HG02870 (cell line): ENCODE measurements around the gene PRM1.

ENCODE experiments used
- ATAC-seq: cut with Tn5 transposase; IDR thresholded peaks from one replicate; pipeline ENCODE4 v1.9.1; 2021; ENCODE audit warnings: mild to moderate bottlenecking, moderate library complexity; ENCODE audit not compliant: unreplicated experiment

Gene PRM1

DNA sequence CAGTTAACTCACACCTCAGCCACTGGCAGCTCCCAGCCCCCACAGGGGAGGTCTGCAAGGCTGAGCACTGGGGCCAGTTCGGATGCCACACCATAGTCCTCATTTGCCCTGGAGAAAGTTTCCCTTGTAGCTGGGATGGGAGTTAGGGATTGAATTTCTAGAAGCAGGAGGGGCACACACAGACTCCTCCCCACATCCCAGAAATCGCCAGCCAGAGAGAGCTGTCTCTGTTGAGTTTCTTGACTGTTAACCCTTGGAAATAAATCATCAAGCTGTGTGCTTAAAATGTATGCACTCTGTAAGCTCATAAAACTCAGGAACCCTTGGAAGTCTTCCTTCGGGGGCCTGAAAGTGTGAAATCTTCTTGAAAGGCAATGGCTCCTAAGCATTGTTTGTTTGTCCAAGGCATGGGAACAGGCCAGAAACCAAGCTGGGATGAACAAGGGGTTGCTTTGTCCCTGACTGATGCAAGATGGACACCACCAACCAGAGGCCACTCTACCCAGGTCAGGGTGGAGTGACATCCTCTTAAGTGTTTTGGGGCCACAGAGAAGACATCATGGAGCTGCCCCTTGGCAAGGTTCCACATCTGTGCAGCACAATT, 7.3 kb downstream of the PRM1 start:
- no peak for ATAC-seq

DNA sequence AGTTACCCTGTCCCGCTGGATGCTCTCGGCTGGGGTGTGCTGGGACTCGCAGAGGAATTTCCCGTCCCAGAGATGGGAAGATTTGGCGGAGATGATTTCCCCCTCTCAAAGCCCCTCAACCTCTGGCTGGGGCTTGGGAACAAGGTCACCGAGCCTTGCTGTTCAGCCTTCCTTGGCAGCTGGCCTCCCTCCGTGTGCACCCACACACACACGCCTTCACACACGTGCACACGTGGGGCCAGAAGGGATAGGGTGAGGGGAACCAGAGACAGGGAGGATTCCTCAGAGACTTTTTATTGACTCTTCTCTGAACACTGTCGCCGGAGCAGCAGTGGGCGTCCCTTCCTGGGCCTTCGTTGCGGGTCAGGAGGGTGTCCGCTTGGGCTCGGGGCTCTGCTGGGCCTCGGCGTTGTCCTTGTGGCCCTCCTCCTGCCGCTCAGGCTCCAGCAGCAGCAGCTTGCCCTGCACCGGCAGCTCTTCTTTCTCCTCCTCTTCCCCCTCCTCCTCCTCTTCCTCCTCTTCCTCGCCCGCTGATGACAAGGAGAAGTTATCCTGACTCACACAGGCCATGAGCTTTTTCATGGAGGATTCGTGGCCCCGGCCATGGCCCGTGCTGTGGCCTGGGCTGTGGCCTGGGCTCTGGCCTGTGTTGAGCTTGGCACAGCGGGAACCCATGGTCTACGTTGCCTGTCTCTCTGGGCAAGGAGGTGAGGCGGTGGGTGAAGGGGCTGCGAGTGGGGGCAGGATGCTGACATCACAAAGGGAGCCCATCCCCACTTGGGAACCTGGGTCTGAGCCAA, 8.0 kb downstream of the PRM1 start, which contains the start of gene PRM3:
Gene PRM3 (minus strand): TSS at position 709 of the 800 bp plus-strand sequence. CDS start 34 bp downstream, at position 675.
- no peak for ATAC-seq

DNA sequence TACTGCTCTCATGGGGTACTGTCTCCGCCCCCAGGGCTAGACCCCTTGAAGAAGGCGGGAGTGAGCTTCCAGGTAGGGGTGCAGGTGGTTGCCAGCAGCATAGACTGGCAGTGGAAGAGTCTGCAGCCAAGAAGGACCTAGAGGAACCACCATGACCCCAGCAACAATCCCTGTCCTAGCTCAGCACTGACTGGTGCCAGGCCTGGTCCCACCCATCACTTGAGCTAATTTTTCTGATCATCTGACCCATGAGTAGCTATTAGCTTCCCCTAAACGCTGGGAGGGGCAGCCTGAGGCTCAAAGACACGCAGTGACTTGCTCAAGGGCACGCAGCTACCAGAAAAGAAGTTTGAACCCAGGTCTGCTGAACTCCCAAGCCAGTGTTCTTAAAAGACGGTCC, 8.6 kb downstream of the PRM1 start:
- ATAC-seq: no peak

DNA sequence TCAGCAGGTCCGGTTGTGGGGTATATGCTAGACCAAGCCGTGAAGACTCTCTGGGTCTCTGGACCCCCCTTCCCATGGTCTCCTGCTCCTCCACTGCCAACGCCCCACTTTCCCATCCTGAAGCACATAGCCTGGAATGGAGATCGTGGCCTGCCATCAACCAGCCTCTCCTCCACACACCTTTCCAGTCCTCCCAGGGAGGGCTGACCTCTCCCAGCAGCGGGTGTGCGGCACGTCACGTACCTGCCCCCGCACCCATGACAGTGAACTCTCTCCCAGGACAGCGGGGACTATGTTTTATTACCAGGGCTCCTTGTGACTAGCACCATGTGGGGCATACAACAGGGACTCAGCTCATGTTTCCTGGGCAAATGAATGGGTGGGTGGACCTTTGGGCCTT, 9.5 kb downstream of the PRM1 start:
- no peak for ATAC-seq

DNA sequence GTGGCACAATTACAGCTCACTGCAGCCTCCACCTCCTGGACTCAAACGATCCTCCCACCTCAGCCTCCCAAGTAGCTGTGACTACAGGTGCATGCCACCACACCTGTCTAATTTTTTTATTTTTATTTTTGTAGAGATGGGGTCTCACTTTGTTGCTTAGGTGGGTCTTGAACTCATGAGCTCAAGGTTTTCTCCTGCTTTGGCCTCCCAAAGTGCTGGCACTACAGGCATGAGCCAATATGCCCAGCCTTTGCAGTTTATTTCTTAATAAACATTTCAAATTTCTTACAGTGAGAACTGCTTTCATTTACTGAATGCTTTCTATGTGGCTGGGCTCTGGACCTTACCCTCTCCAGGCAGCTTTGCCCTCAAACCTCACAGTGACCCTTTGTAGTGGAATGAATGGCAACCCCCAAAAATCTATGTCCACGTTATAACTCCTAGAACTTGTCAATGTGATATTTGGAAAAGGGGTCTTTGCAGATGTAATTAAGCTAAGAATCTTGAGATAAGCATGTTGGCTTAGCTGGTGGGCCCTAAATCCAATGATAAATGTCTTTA, 10.4 kb downstream of the PRM1 start:
- ATAC-seq: no peak

DNA sequence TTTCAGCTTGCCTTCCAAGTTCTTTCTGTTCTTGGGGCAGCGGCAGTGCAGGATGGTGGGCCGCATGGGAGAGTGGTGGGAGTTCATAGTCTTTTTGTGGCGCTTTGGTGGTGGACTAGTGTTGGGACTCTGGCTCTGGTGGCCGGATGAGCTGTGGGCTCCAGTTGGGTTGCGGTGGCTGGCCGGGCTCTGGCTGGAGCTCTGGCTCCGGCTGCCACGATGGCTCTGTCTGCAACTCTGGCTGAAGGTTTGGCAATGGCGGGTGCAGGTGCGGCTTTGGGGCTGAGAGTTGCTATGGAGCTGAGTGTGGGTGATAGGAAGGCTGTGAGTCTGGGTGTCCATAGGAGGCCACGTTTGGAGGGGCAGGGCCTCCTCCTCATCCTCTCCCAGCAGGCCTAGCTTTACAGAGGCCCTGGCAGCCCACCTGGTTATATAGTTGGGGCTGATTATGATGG, 12.2 kb downstream of the PRM1 start, which contains the start of gene TNP2:
Gene TNP2 (minus strand): TSS at position 405 of the 455 bp plus-strand sequence. CDS start 63 bp downstream, at position 342.
- ATAC-seq: no peak

DNA sequence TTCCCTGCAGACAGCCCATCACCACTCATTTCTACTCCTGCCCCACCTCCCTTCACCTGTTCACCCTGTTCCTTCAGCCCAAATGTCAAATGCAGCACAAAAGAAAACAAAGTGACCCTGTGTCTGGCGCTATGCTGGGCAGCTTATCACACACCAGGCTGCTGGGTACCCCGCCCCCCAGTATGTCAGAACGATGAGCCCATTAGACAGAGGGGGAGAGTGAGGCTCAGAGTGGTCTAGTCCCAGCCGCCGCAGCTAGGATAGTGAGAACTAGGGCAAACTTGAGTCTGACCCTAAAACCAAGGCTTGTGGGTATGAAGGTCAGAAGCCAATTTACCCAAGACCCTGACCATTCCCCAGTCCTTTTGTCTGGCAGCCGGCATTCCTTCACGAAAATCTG, 16.0 kb downstream of the PRM1 start:
- ATAC-seq: no peak

DNA sequence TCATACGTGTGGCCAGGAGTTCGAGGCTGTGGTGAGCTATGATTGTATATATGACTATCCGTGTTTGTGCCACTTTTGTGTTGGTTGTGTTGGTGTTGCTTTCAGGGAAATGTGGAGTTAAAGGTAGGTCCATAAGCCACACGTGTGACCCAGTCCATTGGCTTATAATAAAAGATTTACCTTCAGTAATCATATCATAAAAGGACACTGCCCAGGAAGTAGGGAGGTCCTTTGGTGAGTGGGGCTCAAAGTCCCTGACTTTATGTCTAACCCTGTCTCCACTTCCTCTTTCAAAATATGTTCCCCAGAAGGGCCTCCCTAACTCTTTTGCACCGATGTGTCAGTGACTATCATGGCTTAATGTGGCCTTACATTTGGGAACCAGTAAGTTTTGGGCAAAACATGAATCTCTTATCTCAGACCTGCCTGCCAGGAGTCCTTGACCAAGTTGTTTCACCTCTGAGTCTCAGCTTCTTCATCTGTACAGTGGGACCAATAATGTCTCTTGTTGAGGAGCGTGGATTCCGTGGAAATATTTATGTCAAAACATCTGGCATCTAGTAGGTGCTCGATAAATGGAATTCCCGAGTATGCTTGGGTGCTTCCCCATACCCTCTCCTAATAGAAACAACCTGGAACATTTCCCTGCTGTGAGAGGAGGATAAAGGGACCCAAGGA, 16.8 kb downstream of the PRM1 start:
- ATAC-seq: no peak

DNA sequence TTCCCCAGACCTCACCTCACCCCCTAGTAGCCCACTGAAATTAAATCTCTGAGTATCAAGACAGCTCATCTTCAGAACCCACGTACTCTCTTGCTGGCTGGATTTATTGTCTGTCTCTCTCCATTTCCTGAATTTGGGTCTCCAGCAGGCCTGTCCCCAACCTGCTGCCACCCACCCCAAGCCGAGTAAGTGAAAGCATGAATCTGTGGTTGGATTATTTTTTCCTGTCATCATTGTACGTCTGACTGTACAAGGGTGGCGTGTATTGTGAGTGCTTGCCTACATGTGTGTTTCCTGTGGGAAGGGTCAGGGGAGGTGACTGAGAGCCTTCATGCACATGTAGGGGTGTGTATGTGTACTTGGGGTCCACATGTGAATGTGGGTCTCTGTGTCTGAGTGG, 17.4 kb downstream of the PRM1 start:
- ATAC-seq: no peak

DNA sequence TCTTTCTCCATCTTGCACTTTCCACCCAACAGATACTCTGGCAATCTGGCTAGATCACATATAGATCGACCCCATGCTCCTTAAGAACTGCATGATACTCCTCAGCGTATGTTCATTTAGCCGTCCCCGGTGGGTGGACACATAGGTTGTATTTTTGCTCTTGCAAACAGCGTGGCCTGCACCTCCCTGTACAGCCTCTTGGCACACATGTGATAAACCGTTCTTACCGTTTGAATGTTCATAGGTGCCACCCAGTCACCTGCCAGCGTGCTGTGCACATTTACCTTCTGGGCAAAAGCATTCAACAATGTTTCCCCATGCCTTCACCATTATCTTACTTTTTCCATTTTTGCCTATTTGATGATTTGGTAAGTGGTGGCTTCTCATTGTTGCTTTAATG, 18.2 kb downstream of the PRM1 start:
- ATAC-seq: no peak

DNA sequence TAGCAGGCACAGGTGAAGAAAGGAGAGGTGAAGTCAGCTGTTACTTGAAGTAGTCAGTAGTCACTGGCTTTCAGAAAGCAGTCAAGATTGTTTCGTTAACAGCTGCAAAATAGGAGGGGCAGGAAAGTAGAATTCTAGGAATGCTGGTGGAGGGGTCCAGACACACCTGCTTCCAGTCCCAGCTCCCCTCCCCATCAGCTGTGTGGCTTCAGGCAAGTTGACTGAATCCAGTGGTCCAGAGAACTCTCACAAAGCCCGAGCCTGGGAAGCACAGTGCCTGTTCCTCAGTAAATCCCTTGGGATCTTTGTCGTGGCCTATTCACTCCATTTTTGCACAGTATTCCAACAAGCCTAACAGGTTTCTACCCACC, 20.5 kb downstream of the PRM1 start:
- ATAC-seq: no peak

DNA sequence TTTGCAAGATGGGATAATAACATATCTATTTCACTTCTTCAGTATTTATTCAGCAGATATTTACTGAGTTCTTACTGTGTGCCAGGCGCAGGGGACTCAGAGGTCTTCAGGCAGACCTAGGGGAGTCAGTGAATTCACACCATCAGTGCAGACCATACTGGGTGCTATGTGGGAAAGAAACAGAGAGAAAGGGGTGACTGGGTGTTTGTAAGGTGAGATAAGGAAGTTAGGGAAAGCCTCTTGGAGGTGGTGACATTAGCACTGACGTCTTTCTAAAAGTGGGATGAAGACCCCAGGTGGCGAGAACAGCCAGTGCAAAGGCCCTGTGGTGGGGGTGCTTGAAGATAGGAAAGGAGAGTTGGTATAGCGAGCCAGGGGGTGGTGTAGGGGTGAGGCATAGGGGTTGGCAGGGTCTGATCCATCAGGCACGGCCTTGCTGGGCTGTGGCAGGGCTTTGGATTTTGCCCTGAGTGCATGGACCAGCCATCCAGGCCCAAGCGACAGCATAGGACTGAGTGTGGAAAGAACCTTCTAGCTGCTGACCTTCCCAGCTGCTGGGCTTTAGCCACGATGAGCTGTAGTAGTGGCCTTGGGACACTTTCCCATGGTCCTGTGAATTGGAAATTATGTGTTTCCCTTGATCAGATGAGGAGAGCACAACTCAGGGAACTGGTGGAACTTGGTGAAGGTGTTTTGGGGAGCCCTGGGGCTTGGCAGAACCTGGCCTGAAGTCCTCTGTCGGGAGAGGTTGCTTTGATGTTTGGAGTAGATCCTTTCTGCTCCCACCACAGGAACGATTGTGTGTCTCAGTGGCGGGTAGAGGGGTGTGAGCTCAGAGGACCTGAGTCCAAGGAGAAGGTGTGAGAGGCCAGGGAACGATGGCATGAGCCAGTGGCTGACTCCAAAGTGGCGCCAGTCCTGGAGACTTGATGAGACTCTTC, 21.2 kb downstream of the PRM1 start:
- ATAC-seq: no peak

DNA sequence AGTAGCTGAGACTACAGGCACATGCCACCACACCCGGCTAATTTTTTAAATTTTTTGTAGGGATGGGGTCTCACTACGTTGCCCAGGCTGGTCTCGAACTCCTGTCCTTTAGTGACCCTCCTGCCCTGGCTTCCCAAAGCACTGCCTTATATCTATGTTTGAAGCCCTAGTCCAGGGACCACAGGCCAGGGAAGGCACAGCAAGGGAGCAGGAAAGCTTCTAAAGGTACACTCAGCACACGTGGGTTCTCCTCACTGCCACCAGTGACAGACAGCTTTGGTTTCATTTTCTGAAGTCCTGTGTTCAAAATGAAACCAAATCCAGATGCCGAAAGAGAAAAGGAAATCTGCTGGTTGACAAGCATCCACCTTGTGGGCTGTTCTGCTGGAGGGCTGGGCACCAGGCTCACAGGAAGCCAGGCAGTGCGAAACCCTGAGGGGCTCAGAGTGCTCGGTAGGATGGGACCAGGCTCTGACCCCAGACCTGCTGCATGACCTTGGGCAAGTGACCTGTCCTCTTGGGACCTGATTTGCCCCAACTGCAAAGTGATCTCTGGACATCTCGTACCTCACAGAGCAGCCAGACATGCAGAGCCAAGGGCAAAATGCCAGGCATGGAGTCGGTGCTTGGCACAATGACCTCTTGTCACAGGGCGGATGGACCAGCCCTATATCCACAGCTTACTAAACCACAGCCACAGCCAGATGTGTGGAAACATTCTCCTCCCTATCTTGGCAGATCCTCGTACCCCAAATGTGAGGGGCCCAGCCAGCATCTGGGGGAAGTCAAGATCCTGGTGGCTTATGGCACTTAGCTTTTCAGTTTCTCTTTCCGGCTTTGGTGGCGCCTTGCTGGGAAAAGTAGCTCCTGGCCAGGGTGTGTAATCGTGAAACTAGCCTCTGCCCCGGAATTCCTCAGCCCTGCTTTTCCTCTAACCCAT, 22.3 kb downstream of the PRM1 start:
- no peak for ATAC-seq

DNA sequence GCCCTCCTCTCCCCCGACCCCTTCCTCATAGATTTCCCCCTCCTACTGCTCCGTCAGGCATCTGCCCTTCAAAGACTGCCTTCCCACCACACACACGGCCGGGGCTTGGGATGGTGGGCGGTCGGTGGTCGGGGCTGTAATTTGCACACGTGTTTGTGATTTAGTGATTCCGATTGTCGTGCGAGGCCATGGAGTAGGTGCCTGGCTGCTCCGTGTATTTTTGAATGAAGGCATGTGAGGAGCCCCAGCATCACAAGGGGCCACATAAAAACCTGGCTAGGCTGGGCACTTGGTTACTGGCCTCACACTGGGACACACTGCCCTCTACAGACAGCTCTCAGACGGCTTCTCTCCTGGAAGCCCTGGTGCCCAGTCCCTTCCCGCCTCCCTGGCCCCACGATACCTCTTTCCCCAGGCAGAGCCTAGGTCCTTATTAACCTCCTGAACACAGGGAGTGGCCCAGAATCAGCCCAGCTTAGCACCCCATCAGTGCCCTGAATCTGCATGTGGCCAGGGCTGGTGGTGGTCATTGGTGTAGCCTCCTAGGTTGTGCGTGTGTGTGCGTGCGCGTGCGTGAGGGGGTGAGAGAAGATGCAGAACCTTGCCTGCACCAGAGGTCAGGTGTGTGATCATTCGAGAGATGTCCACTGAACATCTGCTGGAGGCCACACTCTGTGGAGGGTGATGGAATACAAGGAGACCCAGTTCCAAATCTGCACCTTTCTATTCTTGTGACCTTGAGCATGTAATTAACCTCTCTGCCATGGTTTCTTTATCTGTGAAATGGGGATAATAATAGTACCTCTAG, 23.8 kb downstream of the PRM1 start:
- no peak for ATAC-seq

DNA sequence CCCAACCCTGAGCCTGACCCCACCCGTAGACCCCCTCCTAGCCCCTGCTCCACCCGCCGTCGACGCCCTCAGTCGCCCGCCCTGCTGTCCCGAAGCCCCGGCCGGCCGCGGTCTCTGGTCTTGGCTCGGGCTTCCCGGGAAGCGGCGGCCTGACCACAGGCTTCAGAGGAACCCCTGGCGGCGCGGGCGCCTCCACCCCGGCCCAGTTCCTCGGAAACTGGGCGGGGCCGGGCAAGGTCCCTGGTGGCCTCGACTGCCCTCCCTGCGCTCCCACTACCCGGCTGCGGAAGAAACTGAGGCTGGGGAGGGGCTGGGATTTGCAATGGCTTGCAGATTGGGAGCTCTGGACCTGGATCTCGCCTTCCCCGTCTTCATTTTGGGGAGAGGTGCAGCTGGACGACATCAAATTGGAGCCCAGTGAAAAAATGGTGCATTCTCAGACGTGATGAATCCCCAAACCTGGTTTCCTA, 24.4 kb downstream of the PRM1 start:
- ATAC-seq: no peak

DNA sequence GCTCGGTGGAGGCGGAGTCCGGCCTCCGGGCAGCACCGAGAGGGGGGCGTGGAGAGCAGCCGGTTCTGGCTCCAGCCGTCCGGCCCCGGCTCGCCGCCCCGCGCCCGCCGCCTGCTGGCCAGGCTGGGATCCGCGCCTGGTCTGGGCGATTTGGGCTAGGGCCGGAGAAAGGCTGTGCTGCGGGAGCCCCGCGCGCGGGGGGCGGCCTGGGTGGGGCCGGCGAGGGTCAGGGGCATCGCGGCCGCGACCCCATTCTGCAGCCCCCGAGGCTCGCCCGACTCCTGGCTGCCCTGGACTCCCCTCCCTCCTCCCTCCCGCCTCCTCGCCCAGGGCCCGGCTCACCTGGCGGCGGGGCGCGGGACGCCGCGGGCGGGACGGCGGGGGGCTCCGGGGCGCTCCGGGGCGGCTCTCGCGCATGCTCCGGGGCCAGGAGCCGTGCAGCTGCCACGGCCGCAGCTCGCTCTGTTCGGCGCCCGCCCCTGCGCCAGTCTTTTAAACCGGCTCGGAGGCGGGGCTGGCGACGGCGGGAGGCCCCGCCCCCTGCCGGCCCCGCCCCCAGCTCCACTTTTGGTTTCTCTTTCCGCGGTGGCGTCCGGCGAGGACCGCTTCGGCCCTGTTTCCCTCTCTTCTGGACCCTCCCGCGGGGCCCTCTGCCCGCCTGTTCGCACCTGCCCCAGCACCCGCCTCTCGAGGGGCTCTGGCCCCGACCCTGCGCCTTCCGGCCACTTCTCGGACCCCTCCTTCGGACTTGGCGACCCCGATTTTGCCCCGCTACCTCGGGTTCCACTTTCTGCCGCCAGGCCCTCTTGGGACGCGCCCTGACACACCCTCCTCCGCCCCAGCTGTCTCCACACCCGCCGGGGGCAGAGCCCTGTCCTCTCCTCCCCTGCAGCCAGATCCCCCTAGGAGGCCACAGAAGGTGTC, 25.1 kb downstream of the PRM1 start, which contains the start of gene SOCS1:
Gene SOCS1 (minus strand): TSS at position 468 of the 924 bp plus-strand sequence. CDS start 726 bp downstream, outside the sequence.
- peak; percentile 59 for ATAC-seq
